Liver (tissue), 9 donors: ENCODE measurements around the gene MYO3B. TPM values are rescaled to one million over a fixed set of nuclear protein-coding genes. Genes with fewer than 3 reads are reported as not detected.

ENCODE experiments used
- DNase-seq: peaks from one replicate; pipeline ENCODE4 v3.0.0-alpha.2; 2017; ENCODE audit warnings: low spot score
- H3K27ac ChIP-seq, 2 donors: one replicate each; pipeline ENCODE4 v1.7.0; 2013; ENCODE audit warnings: inconsistent platforms in 2 of 2, low read length in 2 of 2, control low read depth in 1 of 2, low read depth in 1 of 2, mild to moderate bottlenecking in 1 of 2
- H3K27me3 ChIP-seq, 4 donors: one replicate each; pipeline versions ENCODE4 v1.6.1 to v1.7.0; 2013; ENCODE audit warnings: low read length in 3 of 4, inconsistent platforms in 1 of 4, mild to moderate bottlenecking in 1 of 4, moderate library complexity in 1 of 4; ENCODE audit not compliant: control insufficient read depth in 4 of 4, insufficient read depth in 4 of 4
- H3K36me3 ChIP-seq, 4 donors: one replicate each; pipeline versions ENCODE4 v1.6.1 to v1.7.0; 2013; ENCODE audit warnings: low read length in 3 of 4, mild to moderate bottlenecking in 3 of 4, low read depth in 1 of 4, moderate library complexity in 1 of 4; ENCODE audit not compliant: control insufficient read depth in 4 of 4, insufficient read depth in 3 of 4
- H3K4me1 ChIP-seq, 4 donors: one replicate each; pipeline versions ENCODE4 v1.6.1 to v1.7.0; 2013; ENCODE audit warnings: low read length in 3 of 4, mild to moderate bottlenecking in 3 of 4, moderate library complexity in 1 of 4; ENCODE audit not compliant: control insufficient read depth in 4 of 4, insufficient read depth in 4 of 4
- H3K4me3 ChIP-seq, 3 donors: one replicate each; pipeline versions ENCODE4 v1.6.1 to v1.7.0; 2013; ENCODE audit warnings: low read length in 3 of 3, control low read depth in 1 of 3, low read depth in 1 of 3, mild to moderate bottlenecking in 1 of 3
- H3K9ac ChIP-seq, 2 donors: one replicate each; pipeline ENCODE4 v1.7.0; 2013; ENCODE audit warnings: low read length in 2 of 2, mild to moderate bottlenecking in 2 of 2, moderate library complexity in 2 of 2, control low read depth in 1 of 2, low read depth in 1 of 2
- H3K9me3 ChIP-seq, 4 donors: one replicate each; pipeline versions ENCODE4 v1.6.1 to v1.7.0; 2013; ENCODE audit warnings: low read length in 3 of 4; ENCODE audit not compliant: control insufficient read depth in 4 of 4
- ATF3 ChIP-seq: IDR thresholded peaks from 2 replicates; pipeline ENCODE4 v1.6.1; 2016; ENCODE audit warnings: antibody characterized with exemption
- CTCF ChIP-seq: fragments of 150-350 bp; IDR thresholded peaks from 2 replicates; pipeline ENCODE4 v1.5.1; 2017; ENCODE audit warnings: improper control_type of control experiment, low read depth, low read length; ENCODE audit not compliant: missing input control
- EGR1 ChIP-seq, 2 donors: IDR thresholded peaks; 2 replicates each; pipeline ENCODE4 v1.6.1; 2016 to 2018; ENCODE audit warnings: antibody characterized with exemption in 2 of 2, low read depth in 2 of 2
- FOXA1 ChIP-seq: IDR thresholded peaks from 2 replicates; pipeline ENCODE4 v1.6.1; 2016; ENCODE audit warnings: antibody characterized with exemption
- FOXA2 ChIP-seq: IDR thresholded peaks from 2 replicates; pipeline ENCODE4 v1.6.1; 2016; ENCODE audit warnings: antibody characterized with exemption
- GABPA ChIP-seq, 2 donors: IDR thresholded peaks in 1 of 2; conservative IDR thresholded peaks in 1 of 2; 2 replicates each; pipeline ENCODE4 v1.6.1; 2016; ENCODE audit warnings: antibody characterized with exemption in 2 of 2, mild to moderate bottlenecking in 1 of 2, moderate library complexity in 1 of 2
- HNF4A ChIP-seq, 2 donors: conservative IDR thresholded peaks; 2 replicates each; pipeline ENCODE4 v1.6.1; 2016; ENCODE audit warnings: antibody characterized with exemption in 2 of 2, mild to moderate bottlenecking in 2 of 2
- HNF4G ChIP-seq: IDR thresholded peaks from 2 replicates; pipeline ENCODE4 v1.6.1; 2016; ENCODE audit warnings: antibody characterized with exemption
- JUND ChIP-seq, 2 donors: IDR thresholded peaks; 2 replicates each; pipeline ENCODE4 v1.6.1; 2016; ENCODE audit warnings: antibody characterized with exemption in 2 of 2
- MAX ChIP-seq: IDR thresholded peaks from 2 replicates; pipeline ENCODE4 v1.6.1; 2016; ENCODE audit warnings: antibody characterized with exemption
- NR2F2 ChIP-seq: IDR thresholded peaks from 2 replicates; pipeline ENCODE4 v1.6.1; 2016; ENCODE audit warnings: antibody characterized with exemption
- RAD21 ChIP-seq, 2 donors: IDR thresholded peaks; 2 replicates each; pipeline ENCODE4 v1.6.1; 2016; ENCODE audit warnings: antibody characterized with exemption in 2 of 2, mild to moderate bottlenecking in 2 of 2
- REST ChIP-seq: IDR thresholded peaks from 2 replicates; pipeline ENCODE4 v1.6.1; 2016; ENCODE audit warnings: antibody characterized with exemption, mild to moderate bottlenecking
- RXRA ChIP-seq, 2 donors: IDR thresholded peaks; 2 replicates each; pipeline ENCODE4 v1.6.1; 2017 to 2018; ENCODE audit warnings: antibody characterized with exemption in 2 of 2, mild to moderate bottlenecking in 1 of 2
- SP1 ChIP-seq: IDR thresholded peaks from 2 replicates; pipeline ENCODE4 v1.6.1; 2018; ENCODE audit warnings: antibody characterized with exemption, mild to moderate bottlenecking
- TAF1 ChIP-seq: conservative IDR thresholded peaks from 2 replicates; pipeline ENCODE4 v1.6.1; 2016; ENCODE audit warnings: antibody characterized with exemption, mild to moderate bottlenecking
- YY1 ChIP-seq: IDR thresholded peaks from 2 replicates; pipeline ENCODE4 v1.6.1; 2016; ENCODE audit warnings: antibody characterized with exemption, mild to moderate bottlenecking
- ZBTB33 ChIP-seq: IDR thresholded peaks from 2 replicates; pipeline ENCODE4 v1.6.1; 2016; ENCODE audit warnings: antibody characterized with exemption
- WGBS: extraction: QIAGEN DNeasy Blood & Tissue Kit; methylation state at CpG from one replicate; pipeline ENCODE4 v1.1.7; 2013; 5-methylcytosine and 5-hydroxymethylcytosine counted together
- polyA plus RNA-seq, 2 donors: library from polyadenylated mRNA; stranded (reverse) in 1 of 2; unstranded in 1 of 2; fragments of 200-250 nt in 1 of 2; fragments of >200 nt in 1 of 2; fragmentation: Nextera tagmentation in 1 of 2; extraction: Ambion mirVana in 1 of 2; gene quantifications; one replicate each; pipeline versions ENCODE4 v1.2.1 to v1.2.3, GENCODE V29; 2013 to 2015
- total RNA-seq, 2 donors: library from RNA; depleted of rRNA; stranded (reverse); fragments of >200 nt; gene quantifications; one replicate each; pipeline ENCODE4 v1.2.3, GENCODE V29; 2014
- donor health status: healthy.
- donor health status: healthy.
- donor health status: healthy.
- donor health status: healthy.
- donor health status: healthy.

MYO3B gene
- total and polyA plus RNA-seq, 4 donors: under 0.01 to 0.05 TPM; not detected in 2

GRCh38 chr2:170201734-170202393 lies 23.9 kb downstream of the MYO3B start:
- Histone ChIP-seq H3K27ac (no peak overlapping the region), H3K36me3 (no peaks in the 10 kb centered on the region), H3K9me3 (peaks cover 0 to 3% (median 0%) of the 10 kb centered on the region in 4 donors), H3K27me3 (no peaks in the 10 kb centered on the region), H3K4me3 (no peak overlapping the region), H3K4me1 (no peaks in the 10 kb centered on the region), H3K9ac (no peak overlapping the region)
- TF ChIP-seq ZBTB33: no peak
- no peak for TF ChIP-seq RXRA (IDR thresholded peaks at IDR 0.05)
- TF ChIP-seq EGR1 (IDR thresholded peaks at IDR 0.05; ENCODE audit: low read depth in 2 of 2): no peak
- TF ChIP-seq TAF1: no peak
- DNase-seq: no peak
- WGBS: 79% methylated on average over 3 of the region's 3 CpGs

GRCh38 chr2:170202437-170202836 lies 24.5 kb downstream of the MYO3B start:
- no peaks in the 10 kb centered on the region for H3K36me3 ChIP-seq
- H3K27me3 ChIP-seq: no peaks in the 10 kb centered on the region
- no peak overlapping the region for H3K27ac ChIP-seq
- peaks cover 0 to 3% (median 0%) of the 10 kb centered on the region in 4 donors for H3K9me3 ChIP-seq
- H3K9ac ChIP-seq: no peak overlapping the region
- TF ChIP-seq FOXA2 (no peak), GABPA (IDR thresholded peaks at IDR 0.05 in 1 of 2, conservative IDR thresholded peaks at IDR 0.05 in 1 of 2) (no peak), SP1 (no peak), MAX (no peak), HNF4A (conservative IDR thresholded peaks at IDR 0.05) (no peak), ATF3 (no peak), YY1 (no peak), RAD21 (IDR thresholded peaks at IDR 0.05) (no peak), ZBTB33 (no peak), NR2F2 (no peak), CTCF (no peak), TAF1 (no peak), RXRA (IDR thresholded peaks at IDR 0.05) (no peak), FOXA1 (no peak), EGR1 (IDR thresholded peaks at IDR 0.05; ENCODE audit: low read depth in 2 of 2) (no peak), REST (no peak), JUND (IDR thresholded peaks at IDR 0.05) (no peak), HNF4G (no peak)
- no peak overlapping the region for H3K4me3 ChIP-seq
- WGBS: 68% methylated on average over 1 of the region's 1 CpG
- H3K4me1 ChIP-seq: no peaks in the 10 kb centered on the region
- DNase-seq: no peak
